Activated CD8-positive, alpha-beta memory T cell treated with anti-CD3 and anti-CD28 coated beads for 36 hours (primary cell): ENCODE data around the gene LRPAP1. TPM values are rescaled to one million over a fixed set of nuclear protein-coding genes. Genes with fewer than 3 reads are reported as not detected.

Experiments used
- total RNA-seq, 2 experiments: library from RNA; stranded (reverse); gene quantifications; one replicate each; pipeline ENCODE4 v1.2.3, GENCODE V29; 2021

Gene LRPAP1
- total RNA-seq, 2 experiments from 2014 or later, result 87.5 to 90.1 TPM

Other genes with a start within 250 kb of the LRPAP1 start
- gene RGS12, start 239.4 kb downstream of the LRPAP1 start, total RNA-seq, result 1 to 10 TPM; 1.3 to 2.2 TPM
- gene HGFAC, start 90.5 kb downstream of the LRPAP1 start, total RNA-seq, result not detected
- not detected for gene DOK7, start 69.1 kb downstream of the LRPAP1 start, total RNA-seq
- gene ADRA2C, start 234.0 kb upstream of the LRPAP1 start, total RNA-seq, result not detected